MCF 10A (cell line): ENCODE results near the gene CDADC1. TPM values are rescaled to one million over a fixed set of nuclear protein-coding genes. Genes with fewer than 3 reads are reported as not detected.

Experiments
- BruUV-seq: library from RNA; stranded (reverse); fragments of 400-500 nt; replicated peaks from 2 replicates; lab custom pipeline; 2021; lab: Mats Ljungman, UMichigan
- CTCF ChIA-PET: fragments of 300-600 bp; sonication (Branson Sonifier 250); formaldehyde crosslinking; extraction: SDS; loops from one replicate; lab custom pipeline; 2021; ENCODE audit warnings: antibody characterized with exemption, inconsistent platforms; lab: Yijun Ruan, JAX
- POLR2A ChIA-PET: fragments of 300-600, 350-650 bp; sonication (Branson Sonifier 250); formaldehyde crosslinking; extraction: SDS; loops from one replicate; lab custom pipeline; 2020; ENCODE audit warnings: antibody characterized with exemption, inconsistent platforms; lab: Yijun Ruan, JAX
- DNase-seq: peaks from one replicate; pipeline ENCODE4 v3.0.0-alpha.2; 2018; ENCODE audit not compliant: unreplicated experiment
- H3K27ac Mint-ChIP-seq: one replicate; pipeline ENCODE4 v1.8.0; 2022; ENCODE audit warnings: mild to moderate bottlenecking, low read depth, mixed read lengths; ENCODE audit not compliant: unreplicated experiment
- H3K27me3 Mint-ChIP-seq: one replicate; pipeline ENCODE4 v1.8.0; 2022; ENCODE audit warnings: mixed read lengths; ENCODE audit not compliant: insufficient read depth, unreplicated experiment
- H3K36me3 Mint-ChIP-seq: one replicate; pipeline ENCODE4 v1.8.0; 2022; ENCODE audit warnings: mild to moderate bottlenecking, moderate library complexity, mixed read lengths; ENCODE audit not compliant: insufficient read depth, unreplicated experiment
- H3K4me1 Mint-ChIP-seq: one replicate; pipeline ENCODE4 v1.8.0; 2022; ENCODE audit warnings: mixed read lengths; ENCODE audit not compliant: insufficient read depth, unreplicated experiment
- H3K4me3 Mint-ChIP-seq: one replicate; pipeline ENCODE4 v1.8.0; 2022; ENCODE audit warnings: mild to moderate bottlenecking, moderate library complexity, mixed read lengths; ENCODE audit not compliant: unreplicated experiment
- H3K9me3 Mint-ChIP-seq: one replicate; pipeline ENCODE4 v1.8.0; 2022; ENCODE audit warnings: mixed read lengths; ENCODE audit not compliant: unreplicated experiment
- CTCF ChIP-seq: fragments of 200-600 bp; IDR thresholded peaks from one replicate; pipeline ENCODE4 v1.8.0; 2022; ENCODE audit warnings: antibody characterized with exemption, mild to moderate bottlenecking; ENCODE audit not compliant: unreplicated experiment
- intact Hi-C: fragments of 100-400 bp; cut with micrococcal nuclease; formaldehyde crosslinking; loops from 2 replicates; pipeline ENCODE4 v1.14.1; 2022
- total RNA-seq: library from RNA; stranded (reverse); gene quantifications from 2 replicates; pipeline ENCODE4 v1.2.3, GENCODE V29; 2022

CDADC1 gene
- total RNA-seq, 1 experiment from 2014 or later, result 9.4 TPM

- H3K36me3 Mint-ChIP-seq, result no peaks in the 10 kb centered on the region
- no peaks in the 10 kb centered on the region for H3K9me3 Mint-ChIP-seq
- no peak overlapping the region for H3K27ac Mint-ChIP-seq
- H3K27me3 Mint-ChIP-seq, result no peaks in the 10 kb centered on the region
- H3K4me3 Mint-ChIP-seq, result no peak overlapping the region
- peaks cover 5% of the 10 kb centered on the region for H3K4me1 Mint-ChIP-seq
- POLR2A ChIA-PET, result interaction anchor here (0.6 to 1.3 kb wide), 3 partner anchors 11 to 256 kb away, joined by 3 to 6 read pairs (median 4); partner anchors contain the start of gene CDADC1
- peak; percentile 71 for DNase-seq
- CTCF ChIA-PET, result no interaction called here
- BruUV-seq, result no TSS peak
- intact Hi-C loops, result no loop called here
- TF ChIP-seq CTCF, result no peak
These were observed 22.3 kb upstream of the CDADC1 start for GRCh38 chr13:49225223-49226042.

- H3K4me3 Mint-ChIP-seq, result no peak overlapping the region
- no peaks in the 10 kb centered on the region for H3K9me3 Mint-ChIP-seq
- TF ChIP-seq CTCF, result no peak
- ChIA-PET POLR2A (interaction anchor here (1.1 kb wide), 1 partner anchor 21 kb away, joined by 6 read pairs; the partner anchor contains the start of gene CDADC1), CTCF (no interaction called here)
- intact Hi-C loops, result no loop called here
- H3K27me3 Mint-ChIP-seq, result no peaks in the 10 kb centered on the region
- H3K4me1 Mint-ChIP-seq, result peaks cover 5% of the 10 kb centered on the region
- no peak for DNase-seq
- H3K36me3 Mint-ChIP-seq, result no peaks in the 10 kb centered on the region
- no TSS peak for BruUV-seq
- H3K27ac Mint-ChIP-seq, result no peak overlapping the region
These were observed 21.1 kb upstream of the CDADC1 start for GRCh38 chr13:49226613-49227012.

- H3K9me3 Mint-ChIP-seq, result no peaks in the 10 kb centered on the region
- no peaks in the 10 kb centered on the region for H3K36me3 Mint-ChIP-seq
- BruUV-seq, result no TSS peak
- no peaks in the 10 kb centered on the region for H3K27me3 Mint-ChIP-seq
- no peak overlapping the region for H3K27ac Mint-ChIP-seq
- ChIA-PET CTCF (no interaction called here), POLR2A (interaction anchor here (2.0 kb wide), 1 partner anchor 13 kb away, joined by 5 read pairs; the partner anchor contains the start of gene CDADC1)
- intact Hi-C loops, result no loop called here
- no peak overlapping the region for H3K4me3 Mint-ChIP-seq
- no peaks in the 10 kb centered on the region for H3K4me1 Mint-ChIP-seq
- DNase-seq, result no peak
- TF ChIP-seq CTCF, result no peak
These were observed 13.0 kb upstream of the CDADC1 start for GRCh38 chr13:49234741-49235140.

- H3K27ac Mint-ChIP-seq, result no peak overlapping the region
- H3K9me3 Mint-ChIP-seq, result no peaks in the 10 kb centered on the region
- no peaks in the 10 kb centered on the region for H3K4me1 Mint-ChIP-seq
- BruUV-seq, result no TSS peak
- DNase-seq, result no peak
- no peak for TF ChIP-seq CTCF
- intact Hi-C loops, result no loop called here
- H3K27me3 Mint-ChIP-seq, result no peaks in the 10 kb centered on the region
- no peaks in the 10 kb centered on the region for H3K36me3 Mint-ChIP-seq
- H3K4me3 Mint-ChIP-seq, result no peak overlapping the region
- POLR2A ChIA-PET, result interaction anchor here (0.6 to 2.0 kb wide), 2 partner anchors 12 to 21 kb away, joined by 3 to 5 read pairs; partner anchors contain the start of gene CDADC1
- CTCF ChIA-PET, result interaction anchor here (0.6 to 1.0 kb wide), 2 partner anchors 12 to 26 kb away, joined by 3 to 4 read pairs; partner anchors contain the start of gene CDADC1
These were observed 11.8 kb upstream of the CDADC1 start for GRCh38 chr13:49235856-49236431.
